H1 (cell line): ENCODE results near the gene HADH. TPM values are rescaled to one million over a fixed set of nuclear protein-coding genes. Genes with fewer than 3 reads are reported as not detected.

ENCODE experiments used
- CTCF ChIA-PET: fragments of 300-600 bp; sonication (Branson Sonifier 250); formaldehyde crosslinking; loops from one replicate; lab custom pipeline; 2021; ENCODE audit not compliant: partially characterized antibody; lab: Charles Lee
- POLR2A ChIA-PET: fragments of 300-600 bp; sonication (Branson Sonifier 250); formaldehyde crosslinking; loops from one replicate; lab custom pipeline; 2021; ENCODE audit warnings: inconsistent platforms; ENCODE audit not compliant: partially characterized antibody; lab: Charles Lee
- DNase-seq, 2 experiments: peaks; one replicate each; pipeline versions ENCODE4 v3.0.0 to v3.0.0-alpha.2; 2010 to 2022; ENCODE audit warnings: low spot score in 2 of 2, low read depth in 1 of 2, mixed read lengths in 1 of 2
- FAIRE-seq: peaks from 2 replicates; lab custom pipeline; 2011; peaks lifted over from hg19 to GRCh38; lab: Jason Lieb, UNC
- H2AFZ ChIP-seq: 2 replicates; pipeline ENCODE4 v1.8.1; 2012; ENCODE audit warnings: low read length, inconsistent platforms
- H2AK5ac ChIP-seq: 2 replicates; pipeline ENCODE4 v1.6.1; 2013; ENCODE audit warnings: low read depth, low read length
- H2BK120ac ChIP-seq: replicated peaks from 2 replicates; pipeline ENCODE3; 2013; ENCODE audit warnings: low read depth, low read length, inconsistent platforms
- H2BK12ac ChIP-seq: 2 replicates; pipeline ENCODE4 v1.6.1; 2013; ENCODE audit warnings: low read depth, low read length
- H2BK15ac ChIP-seq: 2 replicates; pipeline ENCODE4 v1.6.1; 2013; ENCODE audit warnings: low read length
- H2BK20ac ChIP-seq: 2 replicates; pipeline ENCODE4 v1.6.1; 2013; ENCODE audit warnings: low read length
- H2BK5ac ChIP-seq: 2 replicates; pipeline ENCODE4 v1.6.1; 2013; ENCODE audit warnings: low read depth, low read length
- H3K14ac ChIP-seq: 2 replicates; pipeline ENCODE4 v1.6.1; 2013; ENCODE audit warnings: inconsistent platforms; ENCODE audit not compliant: insufficient read length
- H3K18ac ChIP-seq: 2 replicates; pipeline ENCODE4 v1.6.1; 2013; ENCODE audit warnings: low read length; ENCODE audit errors: extremely low read depth
- H3K23ac ChIP-seq: 2 replicates; pipeline ENCODE4 v1.6.1; 2013; ENCODE audit warnings: inconsistent platforms; ENCODE audit not compliant: insufficient read length
- H3K23me2 ChIP-seq: 2 replicates; pipeline ENCODE4 v1.6.1; 2013; ENCODE audit warnings: low read depth, low read length
- H3K27ac ChIP-seq: 2 replicates; pipeline ENCODE4 v1.6.1; 2011; ENCODE audit warnings: low read depth, low read length, inconsistent platforms
- H3K27me3 ChIP-seq, 4 experiments: replicated peaks in 1 of 4; 1 replicate in 1 of 4; 2 replicates in 3 of 4; pipeline versions ENCODE4 v1.6.1 to v1.8.1; 2011 to 2013; ENCODE audit warnings: low read length in 3 of 4, mild to moderate bottlenecking in 3 of 4, inconsistent platforms in 2 of 4, mixed read lengths in 2 of 4, moderate library complexity in 1 of 4; ENCODE audit not compliant: control insufficient read depth in 3 of 4, insufficient read depth in 3 of 4; ENCODE audit errors: extremely low read depth in 1 of 4
- H3K36me3 ChIP-seq, 4 experiments: 2 replicates each; pipeline versions ENCODE4 v1.6.1 to v1.8.1; 2011 to 2013; ENCODE audit warnings: mild to moderate bottlenecking in 4 of 4, low read length in 3 of 4, moderate library complexity in 2 of 4, control low read depth in 1 of 4, inconsistent platforms in 1 of 4; ENCODE audit not compliant: insufficient read depth in 4 of 4, control insufficient read depth in 2 of 4
- H3K4ac ChIP-seq: replicated peaks from 2 replicates; pipeline ENCODE3; 2013; ENCODE audit warnings: low read length, low read depth, mixed read lengths, inconsistent platforms; ENCODE audit not compliant: insufficient read length
- H3K4me1 ChIP-seq, 4 experiments: replicated peaks in 1 of 4; 1 replicate in 1 of 4; 2 replicates in 3 of 4; pipeline versions ENCODE4 v1.6.1 to v1.8.1; 2011 to 2013; ENCODE audit warnings: low read length in 3 of 4, inconsistent platforms in 2 of 4, mixed read lengths in 1 of 4; ENCODE audit not compliant: insufficient read depth in 4 of 4, control insufficient read depth in 3 of 4
- H3K4me2 ChIP-seq, 2 experiments: 2 replicates each; pipeline versions ENCODE4 v1.6.1 to v1.8.1; 2011 to 2013; ENCODE audit warnings: low read depth in 2 of 2, low read length in 2 of 2, control low read depth in 1 of 2, inconsistent platforms in 1 of 2, mild to moderate bottlenecking in 1 of 2; ENCODE audit not compliant: insufficient read depth in 1 of 2
- H3K4me3 ChIP-seq, 4 experiments: fragments of 200-600, 300-600 bp in 1 of 4; sonication (generic), shearing (Covaris generic), sonication (Bioruptor Twin) in 1 of 4; 2 replicates each; pipeline versions ENCODE4 v1.5.1 to v1.8.1; 2011 to 2016; ENCODE audit warnings: low read length in 4 of 4, low read depth in 3 of 4, control low read depth in 2 of 4, inconsistent platforms in 2 of 4, mild to moderate bottlenecking in 2 of 4, mixed read lengths in 1 of 4, moderate library complexity in 1 of 4; ENCODE audit not compliant: insufficient read depth in 2 of 4; ENCODE audit errors: extremely low read depth in 1 of 4
- H3K56ac ChIP-seq: replicated peaks from 2 replicates; pipeline ENCODE3; 2013; ENCODE audit warnings: low read depth, mild to moderate bottlenecking, mixed read lengths, low read length, inconsistent platforms; ENCODE audit not compliant: insufficient read length
- H3K79me1 ChIP-seq: 2 replicates; pipeline ENCODE4 v1.6.1; 2013; ENCODE audit warnings: low read depth, low read length, control low read depth
- H3K79me2 ChIP-seq, 2 experiments: 2 replicates each; pipeline versions ENCODE4 v1.6.1 to v1.8.1; 2012 to 2013; ENCODE audit warnings: low read length in 2 of 2, mild to moderate bottlenecking in 2 of 2, inconsistent platforms in 1 of 2; ENCODE audit not compliant: insufficient read depth in 2 of 2, control insufficient read depth in 1 of 2
- H3K9ac ChIP-seq, 4 experiments: replicated peaks in 1 of 4; 1 replicate in 1 of 4; 2 replicates in 3 of 4; pipeline versions ENCODE4 v1.6.1 to v1.8.1; 2011 to 2013; ENCODE audit warnings: low read depth in 3 of 4, low read length in 3 of 4, control low read depth in 2 of 4, mild to moderate bottlenecking in 2 of 4, moderate library complexity in 2 of 4, inconsistent platforms in 1 of 4; ENCODE audit errors: extremely low read depth in 1 of 4
- H3K9me3 ChIP-seq, 2 experiments: 2 replicates each; pipeline versions ENCODE4 v1.6.1 to v1.8.1; 2012 to 2013; ENCODE audit warnings: mild to moderate bottlenecking in 2 of 2, moderate library complexity in 2 of 2, control low read depth in 1 of 2, inconsistent platforms in 1 of 2, low read depth in 1 of 2, low read length in 1 of 2, mixed read lengths in 1 of 2; ENCODE audit not compliant: insufficient read depth in 2 of 2
- H4K20me1 ChIP-seq, 2 experiments: replicated peaks in 1 of 2; 2 replicates each; pipeline versions ENCODE3 to v1.8.1; 2011 to 2013; ENCODE audit warnings: inconsistent platforms in 2 of 2, low read length in 2 of 2, mild to moderate bottlenecking in 1 of 2; ENCODE audit not compliant: insufficient read depth in 2 of 2, control insufficient read depth in 1 of 2
- H4K5ac ChIP-seq: 2 replicates; pipeline ENCODE4 v1.6.1; 2013; ENCODE audit warnings: low read length, low read depth, mixed read lengths, inconsistent platforms; ENCODE audit not compliant: insufficient read length
- H4K8ac ChIP-seq: 2 replicates; pipeline ENCODE4 v1.8.0; 2013; ENCODE audit warnings: mild to moderate bottlenecking, moderate library complexity, low read length, inconsistent platforms; ENCODE audit not compliant: insufficient read depth; ENCODE audit errors: extremely low read depth
- H4K91ac ChIP-seq: replicated peaks from 2 replicates; pipeline ENCODE3; 2013; ENCODE audit warnings: low read length, mixed read lengths, inconsistent platforms; ENCODE audit not compliant: insufficient read length
- BCL11A ChIP-seq, 2 experiments: IDR thresholded peaks; one replicate each; pipeline ENCODE4 v1.6.1; 2011; ENCODE audit warnings: low read depth in 2 of 2, low read length in 2 of 2, mild to moderate bottlenecking in 2 of 2
- CBX8 ChIP-seq: fragments of 300-800, 300-1000 bp; sonication (generic); IDR thresholded peaks from 2 replicates; pipeline ENCODE4 v1.7.1; 2016; ENCODE audit warnings: low read depth, low read length, borderline replicate concordance
- CEBPB ChIP-seq: IDR thresholded peaks from 2 replicates; pipeline ENCODE4 v1.6.1; 2012; ENCODE audit warnings: low read depth, low read length
- FOSL1 ChIP-seq: IDR thresholded peaks from 2 replicates; pipeline ENCODE4 v1.6.1; 2011; ENCODE audit warnings: mild to moderate bottlenecking, low read depth, low read length, moderate library complexity; ENCODE audit not compliant: insufficient read depth
- GTF2F1 ChIP-seq: IDR thresholded peaks from 2 replicates; pipeline ENCODE4 v1.6.1; 2012; ENCODE audit warnings: low read depth, low read length, improper control_type of control experiment, borderline replicate concordance
- POLR2A ChIP-seq, 2 experiments: IDR thresholded peaks; 1 replicate in 1 of 2; 2 replicates in 1 of 2; pipeline ENCODE4 v1.6.1; 2011; ENCODE audit warnings: low read depth in 2 of 2, low read length in 2 of 2, mild to moderate bottlenecking in 2 of 2; ENCODE audit errors: control extremely low read depth in 1 of 2
- RFX5 ChIP-seq: IDR thresholded peaks from 2 replicates; pipeline ENCODE4 v1.6.1; 2011; ENCODE audit warnings: low read depth, low read length, improper control_type of control experiment, borderline replicate concordance
- SAP30 ChIP-seq: fragments of 300-600 bp; sonication (generic); IDR thresholded peaks from 2 replicates; pipeline ENCODE4 v1.7.1; 2012; ENCODE audit warnings: low read length, moderate library complexity, mild to moderate bottlenecking, inconsistent platforms; ENCODE audit not compliant: insufficient read depth, insufficient replicate concordance
- SIN3A ChIP-seq, 2 experiments: IDR thresholded peaks in 1 of 2; conservative IDR thresholded peaks in 1 of 2; 2 replicates each; pipeline ENCODE4 v1.6.1; 2011 to 2012; ENCODE audit warnings: low read length in 2 of 2, improper control_type of control experiment in 1 of 2, low read depth in 1 of 2, mild to moderate bottlenecking in 1 of 2
- SP1 ChIP-seq: IDR thresholded peaks from 2 replicates; pipeline ENCODE4 v1.6.1; 2011; ENCODE audit warnings: low read depth, low read length
- SRF ChIP-seq: IDR thresholded peaks from 2 replicates; pipeline ENCODE4 v1.6.1; 2011; ENCODE audit warnings: mild to moderate bottlenecking, low read depth, low read length, moderate library complexity
- TAF7 ChIP-seq: optimal IDR thresholded peaks from 2 replicates; pipeline ENCODE3; 2011; ENCODE audit warnings: low read depth, mild to moderate bottlenecking, inconsistent platforms, low read length, moderate library complexity, borderline replicate concordance
- TEAD4 ChIP-seq: IDR thresholded peaks from 2 replicates; pipeline ENCODE4 v1.6.1; 2012; ENCODE audit warnings: low read depth, low read length, inconsistent platforms, mixed read lengths
- ZNF274 ChIP-seq: IDR thresholded peaks from 2 replicates; pipeline ENCODE4 v1.7.0; 2012; ENCODE audit warnings: low read length, borderline replicate concordance; ENCODE audit errors: extremely low read depth
- WGBS, 2 experiments: shearing (Covaris generic) in 1 of 2; methylation state at CpG; one replicate each; pipeline versions ENCODE4 v1.1.6 to v1.1.7; 2013 to 2015; ENCODE audit warnings: low lambda C conversion rate in 2 of 2, mixed read lengths in 2 of 2, inconsistent platforms in 1 of 2, low coverage in 1 of 2, missing lambda C conversion rate in 1 of 2; ENCODE audit not compliant: insufficient replicate concordance in 2 of 2, insufficient coverage in 1 of 2, insufficient read length in 1 of 2; ENCODE audit errors: extremely low coverage in 1 of 2, missing lambda C conversion rate in 1 of 2; 5-methylcytosine and 5-hydroxymethylcytosine counted together
- polyA plus RNA-seq, 7 experiments: library from polyadenylated mRNA; depleted of rRNA in 3 of 7; stranded (reverse) in 5 of 7; unstranded in 2 of 7; fragments of >200 nt in 5 of 7; fragments of 200-250 nt in 2 of 7; gene quantifications; 1 replicate in 5 of 7; 2 replicates in 1 of 7; 4 replicates in 1 of 7; pipeline versions ENCODE4 v1.2.1 to v1.2.3, GENCODE V29; 2011 to 2013; ENCODE audit warnings: missing spikeins in 2 of 7, mixed read lengths in 2 of 7
- total RNA-seq: library from RNA; stranded (reverse); fragmentation: NEBNext Ultra II Directional; extraction: Animal tissue kit (Norgen Biotek cat#: 25700); gene quantifications from 2 replicates; pipeline ENCODE4 v1.2.1, GENCODE V29; 2021

The HADH gene
- total and polyA plus RNA-seq, 2 of the 8 experiments (the other 6 are each of a cell fraction or from before 2014, with no cell fraction given), result 47.5 to 54.4 TPM

DNA sequence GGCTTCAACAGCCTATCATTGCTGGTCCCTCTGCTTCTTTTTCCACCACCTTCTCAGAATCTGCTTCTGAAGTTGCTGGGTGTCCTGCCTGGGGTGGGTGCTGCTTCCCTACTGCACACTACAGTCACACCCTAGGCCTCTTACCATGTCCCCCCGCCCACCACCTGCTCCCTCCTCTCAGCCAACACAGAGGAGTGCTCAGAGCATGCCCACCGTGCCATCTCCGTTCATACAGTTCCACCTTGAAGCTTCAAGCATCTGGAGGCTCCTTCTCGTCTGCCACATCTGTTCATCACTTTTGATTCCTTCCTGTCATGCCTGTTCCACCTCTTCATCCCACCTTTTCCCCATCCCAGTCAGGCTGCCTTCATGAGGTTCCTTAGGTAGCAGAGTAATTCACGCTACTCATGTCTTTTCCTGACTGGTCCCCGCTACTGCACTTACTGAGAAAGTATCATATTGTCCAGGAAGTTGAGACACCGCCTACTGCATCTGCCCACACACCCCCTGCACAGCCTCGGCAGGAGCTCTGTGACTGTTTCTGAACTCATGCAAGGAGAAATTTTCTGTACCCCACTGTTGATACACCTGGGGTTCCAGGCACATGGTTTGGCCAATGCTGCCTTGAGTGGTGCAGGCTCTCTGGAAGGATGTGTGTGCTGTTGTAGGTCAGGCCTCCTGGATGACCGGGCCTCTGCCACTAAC is 39.5 kb downstream of the HADH start:
- FAIRE-seq, result no peak
- H2AFZ ChIP-seq, result no peak overlapping the region
- TF ChIP-seq CBX8 (no peak), SP1 (no peak), BCL11A (IDR thresholded peaks at IDR 0.05; ENCODE audit: low read depth in 2 of 2, low read length in 2 of 2) (no peak), RFX5 (no peak), SIN3A (conservative IDR thresholded peaks at IDR 0.05 in 1 of 2, IDR thresholded peaks at IDR 0.05 in 1 of 2; ENCODE audit: low read depth in 1 of 2, low read length in 2 of 2) (no peak), SAP30 (no peak), GTF2F1 (no peak), SRF (no peak), CEBPB (no peak), FOSL1 (no peak), POLR2A (IDR thresholded peaks at IDR 0.05; ENCODE audit: control extremely low read depth in 1 of 2, low read depth in 2 of 2, low read length in 2 of 2) (no peak), TEAD4 (no peak), ZNF274 (no peak), TAF7 (no peak)

More for the DNA sequence above, 39.5 kb downstream of the HADH start:
- no peaks in the 10 kb centered on the region for H3K79me2 ChIP-seq
- no peak overlapping the region for H3K23ac ChIP-seq
- peaks cover 0 to 43% (median 14%) of the 10 kb centered on the region in 4 experiments; a peak in 7 of 8 replicates for H3K36me3 ChIP-seq
- H2BK15ac ChIP-seq, result no peak overlapping the region
- no peak overlapping the region for H3K14ac ChIP-seq
- no peak overlapping the region for H3K18ac ChIP-seq
- no peak overlapping the region for H3K4me2 ChIP-seq
- H4K91ac ChIP-seq, result no peak overlapping the region
- no peak overlapping the region for H3K9ac ChIP-seq
- H4K8ac ChIP-seq, result no peak overlapping the region
- H3K4me1 ChIP-seq, result no peaks in the 10 kb centered on the region
- WGBS, 2 experiments, result 85% methylated on average over 9 of the region's 9 CpGs; no CpG with 5 or more reads in 1 of the 2 experiments
- no peaks in the 10 kb centered on the region for H3K23me2 ChIP-seq
- no peak overlapping the region for H4K5ac ChIP-seq
- H2BK20ac ChIP-seq, result no peak overlapping the region
- no peaks in the 10 kb centered on the region for H3K79me1 ChIP-seq
- H3K4ac ChIP-seq, result no peak overlapping the region
- no peaks in the 10 kb centered on the region for H4K20me1 ChIP-seq
- no peaks in the 10 kb centered on the region for H3K27me3 ChIP-seq
- H2BK5ac ChIP-seq, result no peak overlapping the region; the same call in 1 of the 2 replicates
- no peak overlapping the region for H3K27ac ChIP-seq
- no peak overlapping the region for H3K56ac ChIP-seq
- H2BK12ac ChIP-seq, result no peak overlapping the region
- H2AK5ac ChIP-seq, result no peak overlapping the region
- H3K4me3 ChIP-seq, result no peak overlapping the region
- no peak overlapping the region for H2BK120ac ChIP-seq
- ChIA-PET CTCF (interaction anchor here (0.7 to 10.3 kb wide), 16 partner anchors 12 to 553 kb away, joined by 3 to 119 read pairs (median 6); no protein-coding TSS in a partner anchor), POLR2A (no interaction called here)
- no peak for DNase-seq
- no peaks in the 10 kb centered on the region for H3K9me3 ChIP-seq
